ENCODE data around the gene ABL1.

Gene ABL1

GRCh38 chr9:130835441-130836298 lies 616 bp downstream of the ABL1 start:
- peak; percentile 77 for DNase-seq (ENCODE audit: low spot score)
- in situ Hi-C loops (cut with MboI; ENCODE audit: low sequenced_read_pairs, unreplicated experiment) = no loop called here
- peak; percentile 3 for TF ChIP-seq CTCF (IDR thresholded peaks at IDR 0.05; ENCODE audit: borderline replicate concordance, control extremely low read depth, extremely low read depth, insufficient read depth, missing control alignments)

- no peak for DNase-seq (ENCODE audit: low spot score)
- no peak for TF ChIP-seq CTCF (IDR thresholded peaks at IDR 0.05; ENCODE audit: borderline replicate concordance, control extremely low read depth, extremely low read depth, insufficient read depth, missing control alignments)
- in situ Hi-C loops (cut with MboI; ENCODE audit: low sequenced_read_pairs, unreplicated experiment) = no loop called here
Observed at GRCh38 chr9:130837002-130837511, 2.0 kb downstream of the ABL1 start.

GRCh38 chr9:130837643-130838042 lies 2.6 kb downstream of the ABL1 start:
- no peak for DNase-seq (ENCODE audit: low spot score)
- in situ Hi-C loops (cut with MboI; ENCODE audit: low sequenced_read_pairs, unreplicated experiment) = no loop called here

GRCh38 chr9:130839132-130840111 lies 4.4 kb downstream of the ABL1 start:
- TF ChIP-seq CTCF (IDR thresholded peaks at IDR 0.05; ENCODE audit: borderline replicate concordance, control extremely low read depth, extremely low read depth, insufficient read depth, missing control alignments) = no peak
- in situ Hi-C loops (cut with MboI; ENCODE audit: low sequenced_read_pairs, unreplicated experiment) = no loop called here
- DNase-seq (ENCODE audit: low spot score) = no peak

More at GRCh38 chr9:130837643-130838042, 2.6 kb downstream of the ABL1 start:
- no peak for TF ChIP-seq CTCF (IDR thresholded peaks at IDR 0.05; ENCODE audit: borderline replicate concordance, control extremely low read depth, extremely low read depth, insufficient read depth, missing control alignments)

GRCh38 chr9:130842545-130842944 lies 7.5 kb downstream of the ABL1 start:
- no peak for TF ChIP-seq CTCF (IDR thresholded peaks at IDR 0.05; ENCODE audit: borderline replicate concordance, control extremely low read depth, extremely low read depth, insufficient read depth, missing control alignments)
- in situ Hi-C loops (cut with MboI; ENCODE audit: low sequenced_read_pairs, unreplicated experiment) = no loop called here
- DNase-seq (ENCODE audit: low spot score) = no peak
